ENCODE results near the gene MEDAG.

Gene MEDAG

GRCh38 chr13:30957258-30957943, 51.3 kb downstream of the MEDAG start:
- no peak for DNase-seq (ENCODE audit: low read depth)

- no peak for DNase-seq (ENCODE audit: low read depth)
Measured at GRCh38 chr13:30959678-30960077, 53.6 kb downstream of the MEDAG start.

- no peak for DNase-seq (ENCODE audit: low read depth)
Measured at GRCh38 chr13:30963791-30964190, 57.7 kb downstream of the MEDAG start.

GRCh38 chr13:30965380-30965779, 59.3 kb downstream of the MEDAG start:
- DNase-seq (ENCODE audit: low read depth): no peak

GRCh38 chr13:30966101-30966500, 60.0 kb downstream of the MEDAG start:
- DNase-seq (ENCODE audit: low read depth): no peak

GRCh38 chr13:30968846-30969245, 62.8 kb downstream of the MEDAG start:
- DNase-seq (ENCODE audit: low read depth): no peak

GRCh38 chr13:30971575-30971974, 65.5 kb downstream of the MEDAG start:
- DNase-seq (ENCODE audit: low read depth): no peak

- DNase-seq (ENCODE audit: low read depth): no peak
Measured at GRCh38 chr13:30972888-30973377, 66.9 kb downstream of the MEDAG start.

GRCh38 chr13:30974350-30974749, 68.3 kb downstream of the MEDAG start:
- no peak for DNase-seq (ENCODE audit: low read depth)

Data from activated T-cell treated with anti-CD3 and anti-CD28 coated beads for 24 hours (primary cell).